Ishikawa (cell line): ENCODE data around the gene OARD1.

Experiments
- CEBPB ChIP-seq: IDR thresholded peaks from 2 replicates; pipeline ENCODE4 v1.6.1; 2012
- CREB1 ChIP-seq: IDR thresholded peaks from 2 replicates; pipeline ENCODE4 v1.6.1; 2012; ENCODE audit warnings: low read depth
- EGR1 ChIP-seq: IDR thresholded peaks from 2 replicates; pipeline ENCODE4 v1.6.1; 2012
- EP300 ChIP-seq: IDR thresholded peaks from 2 replicates; pipeline ENCODE4 v1.6.1; 2012; ENCODE audit warnings: borderline replicate concordance
- FOXM1 ChIP-seq: IDR thresholded peaks from 2 replicates; pipeline ENCODE4 v1.6.1; 2012; ENCODE audit warnings: low read depth, borderline replicate concordance
- MAX ChIP-seq: IDR thresholded peaks from 2 replicates; pipeline ENCODE4 v1.6.1; 2012
- NFIC ChIP-seq: IDR thresholded peaks from 2 replicates; pipeline ENCODE4 v1.6.1; 2012
- RAD21 ChIP-seq: IDR thresholded peaks from 2 replicates; pipeline ENCODE4 v1.6.1; 2012; ENCODE audit warnings: low read depth
- TAF1 ChIP-seq: IDR thresholded peaks from 2 replicates; pipeline ENCODE4 v1.6.1; 2012; ENCODE audit warnings: low read depth, mild to moderate bottlenecking
- TCF12 ChIP-seq: IDR thresholded peaks from 2 replicates; pipeline ENCODE4 v1.6.1; 2012; ENCODE audit warnings: low read depth
- TEAD4 ChIP-seq: IDR thresholded peaks from 2 replicates; pipeline ENCODE4 v1.6.1; 2012
- USF1 ChIP-seq: IDR thresholded peaks from 2 replicates; pipeline ENCODE4 v1.6.1; 2012
- YY1 ChIP-seq: IDR thresholded peaks from 2 replicates; pipeline ENCODE4 v1.6.1; 2012; ENCODE audit warnings: low read depth
- ZBTB7A ChIP-seq: IDR thresholded peaks from 2 replicates; pipeline ENCODE4 v1.6.1; 2012; ENCODE audit warnings: low read depth
- TF ChIP-seq, protein P1 (sequence below): IDR thresholded peaks from 2 replicates; pipeline ENCODE4 v1.6.1; 2012; ENCODE audit warnings: low read depth, mild to moderate bottlenecking

Gene OARD1

GRCh38 chr6:41047745-41048732, 24.1 kb downstream of the OARD1 start:
- TF ChIP-seq EGR1 (no peak), NFIC (no peak)

DNA sequence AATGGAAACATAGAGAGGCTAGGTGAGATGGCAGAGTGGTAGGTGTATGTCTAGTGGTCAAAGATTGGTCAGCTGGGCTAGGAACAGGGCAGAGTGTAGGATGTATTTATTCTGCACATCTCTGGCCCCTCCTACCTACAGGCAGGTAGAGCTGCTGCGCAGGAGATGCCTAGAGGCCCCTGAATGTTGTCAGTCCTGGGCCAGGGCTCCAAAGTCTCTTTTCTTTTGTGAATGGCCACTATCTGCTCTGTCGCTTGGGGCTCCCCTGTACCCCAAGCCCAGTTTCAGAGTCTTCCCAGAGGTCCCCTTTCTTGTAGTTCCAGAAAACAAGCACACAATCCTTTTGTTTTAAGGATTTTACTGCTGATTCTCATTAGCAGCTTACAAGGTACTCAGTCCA, 24.9 kb downstream of the OARD1 start:
- TF ChIP-seq, protein P1, sequence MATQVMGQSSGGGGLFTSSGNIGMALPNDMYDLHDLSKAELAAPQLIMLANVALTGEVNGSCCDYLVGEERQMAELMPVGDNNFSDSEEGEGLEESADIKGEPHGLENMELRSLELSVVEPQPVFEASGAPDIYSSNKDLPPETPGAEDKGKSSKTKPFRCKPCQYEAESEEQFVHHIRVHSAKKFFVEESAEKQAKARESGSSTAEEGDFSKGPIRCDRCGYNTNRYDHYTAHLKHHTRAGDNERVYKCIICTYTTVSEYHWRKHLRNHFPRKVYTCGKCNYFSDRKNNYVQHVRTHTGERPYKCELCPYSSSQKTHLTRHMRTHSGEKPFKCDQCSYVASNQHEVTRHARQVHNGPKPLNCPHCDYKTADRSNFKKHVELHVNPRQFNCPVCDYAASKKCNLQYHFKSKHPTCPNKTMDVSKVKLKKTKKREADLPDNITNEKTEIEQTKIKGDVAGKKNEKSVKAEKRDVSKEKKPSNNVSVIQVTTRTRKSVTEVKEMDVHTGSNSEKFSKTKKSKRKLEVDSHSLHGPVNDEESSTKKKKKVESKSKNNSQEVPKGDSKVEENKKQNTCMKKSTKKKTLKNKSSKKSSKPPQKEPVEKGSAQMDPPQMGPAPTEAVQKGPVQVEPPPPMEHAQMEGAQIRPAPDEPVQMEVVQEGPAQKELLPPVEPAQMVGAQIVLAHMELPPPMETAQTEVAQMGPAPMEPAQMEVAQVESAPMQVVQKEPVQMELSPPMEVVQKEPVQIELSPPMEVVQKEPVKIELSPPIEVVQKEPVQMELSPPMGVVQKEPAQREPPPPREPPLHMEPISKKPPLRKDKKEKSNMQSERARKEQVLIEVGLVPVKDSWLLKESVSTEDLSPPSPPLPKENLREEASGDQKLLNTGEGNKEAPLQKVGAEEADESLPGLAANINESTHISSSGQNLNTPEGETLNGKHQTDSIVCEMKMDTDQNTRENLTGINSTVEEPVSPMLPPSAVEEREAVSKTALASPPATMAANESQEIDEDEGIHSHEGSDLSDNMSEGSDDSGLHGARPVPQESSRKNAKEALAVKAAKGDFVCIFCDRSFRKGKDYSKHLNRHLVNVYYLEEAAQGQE, result no peak
- TF ChIP-seq TEAD4 (no peak), CEBPB (no peak), EGR1 (no peak), TAF1 (no peak), EP300 (no peak)

- TF ChIP-seq MAX, result no peak
- TF ChIP-seq CREB1, result no peak
These were observed 26.1 kb downstream of the OARD1 start for GRCh38 chr6:41046084-41046483.

DNA sequence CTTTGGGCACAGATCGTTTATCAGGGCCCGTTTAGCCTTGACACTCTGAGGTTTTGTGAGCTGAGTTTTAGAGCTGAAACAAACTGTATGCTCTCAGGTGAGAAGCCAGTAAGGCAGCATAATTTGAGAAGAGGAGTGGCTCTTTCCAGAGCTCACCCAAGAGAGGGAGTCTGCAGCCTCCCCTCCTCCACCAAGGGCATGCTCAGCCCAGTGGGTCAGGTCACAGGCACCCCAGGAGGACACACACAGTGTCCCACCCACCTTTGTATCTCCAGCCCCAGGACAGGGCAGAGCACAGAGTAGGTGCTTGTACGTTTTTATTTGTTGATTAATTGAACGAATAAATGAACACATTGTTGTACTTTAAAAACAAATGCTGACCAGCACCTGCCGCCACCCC, 26.5 kb downstream of the OARD1 start:
- TF ChIP-seq RAD21 (no peak), TCF12 (no peak), EGR1 (no peak), CREB1 (no peak), EP300 (no peak), TAF1 (no peak), TEAD4 (no peak)
- TF ChIP-seq, protein P1, result no peak

GRCh38 chr6:41043151-41043550, 29.0 kb downstream of the OARD1 start:
- TF ChIP-seq EGR1 (no peak), USF1 (no peak), CREB1 (no peak), TEAD4 (no peak), ZBTB7A (no peak)

- TF ChIP-seq CREB1 (no peak), FOXM1 (no peak), EGR1 (no peak), USF1 (no peak), EP300 (no peak)
These were observed 29.7 kb downstream of the OARD1 start, which contains the start of gene TSPO2 for GRCh38 chr6:41042226-41043055. TSS of gene TSPO2 (plus strand) at chr6:41042467. CDS start at chr6:41042986, 519 bp downstream.

DNA sequence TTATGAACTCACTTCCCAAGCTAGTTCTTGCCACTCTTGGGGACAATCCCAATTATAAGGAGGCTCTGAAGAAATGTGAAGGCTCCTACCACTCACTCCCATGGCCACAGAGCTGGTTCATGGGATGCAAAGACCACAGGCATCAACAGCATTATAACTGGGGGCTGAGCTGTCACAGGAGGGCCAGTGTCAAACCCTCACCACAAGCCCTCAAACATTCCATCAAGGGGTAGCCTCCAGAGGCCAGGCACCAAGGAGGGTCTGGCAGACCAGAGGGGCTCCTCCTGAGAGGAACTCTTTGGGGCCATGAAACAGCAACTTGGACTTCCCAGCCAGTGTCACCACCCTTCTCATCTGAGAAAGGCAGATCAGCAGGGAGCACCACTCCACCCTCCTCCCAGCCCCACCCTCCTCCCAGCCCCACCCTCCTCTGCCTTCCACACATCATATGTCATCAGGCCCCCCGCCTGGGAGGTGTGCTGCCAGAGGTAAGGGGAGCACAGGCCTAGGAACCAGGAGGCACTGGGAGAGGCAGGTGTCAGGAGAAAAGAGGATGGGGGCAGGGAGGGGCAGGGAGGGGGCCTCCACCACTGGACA, 31.1 kb downstream of the OARD1 start:
- no peak for TF ChIP-seq TCF12
- no peak for TF ChIP-seq CEBPB
- TF ChIP-seq RAD21, result no peak
- TF ChIP-seq MAX, result no peak
- no peak for TF ChIP-seq TEAD4
- TF ChIP-seq NFIC, result no peak
- TF ChIP-seq ZBTB7A, result no peak
- TF ChIP-seq CREB1, result no peak
- no peak for TF ChIP-seq YY1
